ENCODE results near the gene NEURL1B.

NEURL1B gene

GRCh38 chr5:172668594-172669071 is 27.6 kb downstream of the NEURL1B start:
- TF ChIP-seq, protein P1, sequence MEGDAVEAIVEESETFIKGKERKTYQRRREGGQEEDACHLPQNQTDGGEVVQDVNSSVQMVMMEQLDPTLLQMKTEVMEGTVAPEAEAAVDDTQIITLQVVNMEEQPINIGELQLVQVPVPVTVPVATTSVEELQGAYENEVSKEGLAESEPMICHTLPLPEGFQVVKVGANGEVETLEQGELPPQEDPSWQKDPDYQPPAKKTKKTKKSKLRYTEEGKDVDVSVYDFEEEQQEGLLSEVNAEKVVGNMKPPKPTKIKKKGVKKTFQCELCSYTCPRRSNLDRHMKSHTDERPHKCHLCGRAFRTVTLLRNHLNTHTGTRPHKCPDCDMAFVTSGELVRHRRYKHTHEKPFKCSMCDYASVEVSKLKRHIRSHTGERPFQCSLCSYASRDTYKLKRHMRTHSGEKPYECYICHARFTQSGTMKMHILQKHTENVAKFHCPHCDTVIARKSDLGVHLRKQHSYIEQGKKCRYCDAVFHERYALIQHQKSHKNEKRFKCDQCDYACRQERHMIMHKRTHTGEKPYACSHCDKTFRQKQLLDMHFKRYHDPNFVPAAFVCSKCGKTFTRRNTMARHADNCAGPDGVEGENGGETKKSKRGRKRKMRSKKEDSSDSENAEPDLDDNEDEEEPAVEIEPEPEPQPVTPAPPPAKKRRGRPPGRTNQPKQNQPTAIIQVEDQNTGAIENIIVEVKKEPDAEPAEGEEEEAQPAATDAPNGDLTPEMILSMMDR (IDR thresholded peaks at IDR 0.05; ENCODE audit: unreplicated experiment in 3 of 3), result no peak
- peak overlapping the region in 2 of 3 experiments; percentile 87 to 88 for H3K27ac Mint-ChIP-seq

DNA sequence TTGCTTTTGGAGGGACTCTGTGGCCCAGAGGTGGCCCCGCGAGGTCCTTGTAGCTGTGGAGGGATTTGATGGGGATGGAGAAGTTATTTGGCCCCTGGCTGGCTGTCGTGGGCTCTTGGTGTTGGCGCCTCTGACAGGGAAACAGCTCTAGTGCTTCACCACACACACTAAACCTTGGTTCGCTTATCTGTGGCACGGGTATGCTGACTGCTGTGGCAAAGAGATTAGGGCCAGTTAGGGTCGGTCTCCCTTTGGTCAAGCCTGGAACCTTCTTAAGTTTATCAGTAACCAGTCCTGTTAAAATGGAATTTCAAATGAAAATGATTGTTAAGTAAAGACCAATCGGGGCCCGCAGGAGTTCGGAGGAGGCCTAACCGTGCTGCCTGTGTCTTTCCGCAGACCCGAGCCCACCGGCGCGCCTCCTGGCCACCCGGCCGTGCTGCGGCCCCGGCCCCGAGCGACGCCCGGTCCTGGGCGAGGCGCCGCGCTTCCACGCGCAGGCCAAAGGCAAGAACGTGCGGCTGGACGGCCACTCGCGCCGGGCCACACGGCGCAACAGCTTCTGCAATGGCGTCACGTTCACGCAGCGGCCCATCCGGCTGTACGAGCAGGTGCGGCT is 28.4 kb downstream of the NEURL1B start:
- Mint-ChIP-seq H3K36me3 (ENCODE audit: low read depth) (peaks cover 13% of the 10 kb centered on the region), H3K27ac (no peak overlapping the region), H3K27me3 (ENCODE audit: low read depth) (peaks cover 6% of the 10 kb centered on the region), H3K9me3 (no peaks in the 10 kb centered on the region), H3K4me3 (no peak overlapping the region), H3K4me1 (peaks cover 28% of the 10 kb centered on the region)
- TF ChIP-seq, protein P1 (IDR thresholded peaks at IDR 0.05; ENCODE audit: unreplicated experiment in 3 of 3), result no peak

More at GRCh38 chr5:172668594-172669071, 27.6 kb downstream of the NEURL1B start:
- H3K4me1 Mint-ChIP-seq, result peaks cover 36% of the 10 kb centered on the region
- H3K36me3 Mint-ChIP-seq (ENCODE audit: low read depth), result peaks cover 13% of the 10 kb centered on the region
- H3K9me3 Mint-ChIP-seq, result no peaks in the 10 kb centered on the region
- peaks cover 6% of the 10 kb centered on the region for H3K27me3 Mint-ChIP-seq (ENCODE audit: low read depth)
- no peak overlapping the region for H3K4me3 Mint-ChIP-seq

DNA sequence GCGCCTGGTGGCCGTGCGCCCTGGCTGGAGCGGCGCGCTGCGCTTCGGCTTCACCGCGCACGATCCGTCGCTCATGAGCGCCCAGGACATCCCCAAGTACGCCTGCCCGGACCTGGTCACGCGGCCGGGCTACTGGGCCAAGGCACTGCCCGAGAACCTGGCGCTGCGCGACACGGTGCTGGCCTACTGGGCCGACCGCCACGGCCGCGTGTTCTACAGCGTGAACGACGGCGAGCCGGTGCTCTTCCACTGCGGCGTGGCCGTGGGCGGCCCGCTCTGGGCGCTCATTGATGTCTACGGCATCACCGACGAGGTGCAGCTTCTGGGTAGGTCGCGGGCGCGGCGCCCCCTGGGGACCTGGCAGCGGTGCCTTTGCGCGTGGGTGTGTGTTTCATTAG is 28.9 kb downstream of the NEURL1B start:
- TF ChIP-seq, protein P1 (IDR thresholded peaks at IDR 0.05; ENCODE audit: unreplicated experiment in 3 of 3), result no peak
- Mint-ChIP-seq H3K4me3 (no peak overlapping the region), H3K4me1 (peaks cover 23% of the 10 kb centered on the region), H3K9me3 (no peaks in the 10 kb centered on the region), H3K36me3 (ENCODE audit: low read depth) (peaks cover 13% of the 10 kb centered on the region), H3K27ac (no peak overlapping the region), H3K27me3 (ENCODE audit: low read depth) (peaks cover 6% of the 10 kb centered on the region)

DNA sequence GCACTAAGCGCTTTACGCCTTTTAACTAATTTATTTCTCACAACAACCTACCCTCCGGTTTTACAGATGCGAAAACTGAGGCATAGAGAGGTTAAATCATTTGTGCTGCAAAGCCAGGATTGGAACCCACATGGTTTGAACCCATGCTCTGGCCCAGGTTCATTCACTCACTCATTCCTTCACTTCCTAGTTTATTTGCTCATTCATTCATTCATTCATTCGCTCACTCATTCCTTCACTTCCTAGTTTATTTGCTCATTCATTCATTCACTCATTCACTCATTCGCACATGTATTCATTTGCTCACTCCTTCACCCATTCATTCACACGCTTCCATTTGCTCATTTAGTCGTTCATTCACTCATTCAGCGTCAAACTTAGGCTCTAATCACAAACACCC is 29.4 kb downstream of the NEURL1B start:
- no peaks in the 10 kb centered on the region for H3K9me3 Mint-ChIP-seq
- H3K4me3 Mint-ChIP-seq, result no peak overlapping the region
- H3K36me3 Mint-ChIP-seq (ENCODE audit: low read depth), result peaks cover 13% of the 10 kb centered on the region
- H3K27ac Mint-ChIP-seq, result no peak overlapping the region
- H3K4me1 Mint-ChIP-seq, result peaks cover 25% of the 10 kb centered on the region
- H3K27me3 Mint-ChIP-seq (ENCODE audit: low read depth), result peaks cover 6% of the 10 kb centered on the region
- TF ChIP-seq, protein P1 (IDR thresholded peaks at IDR 0.05; ENCODE audit: unreplicated experiment in 3 of 3), result no peak

DNA sequence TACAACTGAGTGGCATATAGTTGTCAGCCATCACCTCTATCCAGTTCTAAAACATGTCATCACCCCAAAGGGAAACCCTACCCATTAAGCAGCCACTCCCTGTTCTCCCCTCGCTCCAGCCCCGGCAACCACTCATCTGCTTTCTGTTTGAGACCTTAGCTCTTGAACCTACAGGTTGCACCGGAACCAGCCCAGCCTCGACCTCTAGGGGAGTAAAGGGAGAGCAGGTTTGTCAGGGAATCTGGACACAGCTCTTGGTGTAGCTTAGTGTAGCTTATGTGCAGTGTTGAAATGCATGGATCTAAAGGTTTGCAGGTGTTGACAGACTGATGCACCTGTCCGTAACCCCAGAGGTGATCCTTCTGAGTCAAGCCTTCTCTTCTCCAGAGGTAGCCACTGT is 30.0 kb downstream of the NEURL1B start:
- no peaks in the 10 kb centered on the region for H3K9me3 Mint-ChIP-seq
- H3K27me3 Mint-ChIP-seq (ENCODE audit: low read depth), result peaks cover 6% of the 10 kb centered on the region
- peaks cover 13% of the 10 kb centered on the region for H3K36me3 Mint-ChIP-seq (ENCODE audit: low read depth)
- peaks cover 28% of the 10 kb centered on the region for H3K4me1 Mint-ChIP-seq
- no peak overlapping the region for H3K4me3 Mint-ChIP-seq
- TF ChIP-seq, protein P1 (IDR thresholded peaks at IDR 0.05; ENCODE audit: unreplicated experiment in 3 of 3), result no peak
- no peak overlapping the region for H3K27ac Mint-ChIP-seq

GRCh38 chr5:172672681-172673080 is 31.6 kb downstream of the NEURL1B start:
- no peaks in the 10 kb centered on the region for H3K9me3 Mint-ChIP-seq
- H3K27ac Mint-ChIP-seq, result no peak overlapping the region
- H3K36me3 Mint-ChIP-seq (ENCODE audit: low read depth), result peaks cover 13% of the 10 kb centered on the region
- peaks cover 6% of the 10 kb centered on the region for H3K27me3 Mint-ChIP-seq (ENCODE audit: low read depth)
- no peak overlapping the region for H3K4me3 Mint-ChIP-seq
- H3K4me1 Mint-ChIP-seq, result peaks cover 23% of the 10 kb centered on the region
- TF ChIP-seq, protein P1 (IDR thresholded peaks at IDR 0.05; ENCODE audit: unreplicated experiment in 3 of 3), result no peak
